OCI-LY3 (cell line): ENCODE results near the gene PCDHA8.

Source experiments
- CTCF ChIP-seq: fragments of 200-600, 300-600 bp; sonication (generic); IDR thresholded peaks from 2 replicates; pipeline ENCODE4 v1.5.1; 2014; ENCODE audit warnings: antibody characterized with exemption, low read length, low read depth
- EZH2phosphoT487 ChIP-seq: fragments of 200-600 bp; shearing (Covaris generic); IDR thresholded peaks from 2 replicates; pipeline ENCODE4 v1.6.1; 2018; ENCODE audit warnings: antibody characterized with exemption, mixed run types, low read depth

- no peak for TF ChIP-seq CTCF
- no peak for TF ChIP-seq EZH2phosphoT487
Observed at GRCh38 chr5:140881889-140882590, 41.1 kb downstream of the PCDHA8 start, which contains the start of gene PCDHA13.
